ENCODE data around the gene FAM171A1. TPM values are rescaled to one million over a fixed set of nuclear protein-coding genes. Genes with fewer than 3 reads are reported as not detected.

Gene FAM171A1
- total and polyA plus RNA-seq, 2 of the 13 experiments (the other 11 are each of a cell fraction or from before 2014, with no cell fraction given), result 21.5 to 34.7 TPM

DNA sequence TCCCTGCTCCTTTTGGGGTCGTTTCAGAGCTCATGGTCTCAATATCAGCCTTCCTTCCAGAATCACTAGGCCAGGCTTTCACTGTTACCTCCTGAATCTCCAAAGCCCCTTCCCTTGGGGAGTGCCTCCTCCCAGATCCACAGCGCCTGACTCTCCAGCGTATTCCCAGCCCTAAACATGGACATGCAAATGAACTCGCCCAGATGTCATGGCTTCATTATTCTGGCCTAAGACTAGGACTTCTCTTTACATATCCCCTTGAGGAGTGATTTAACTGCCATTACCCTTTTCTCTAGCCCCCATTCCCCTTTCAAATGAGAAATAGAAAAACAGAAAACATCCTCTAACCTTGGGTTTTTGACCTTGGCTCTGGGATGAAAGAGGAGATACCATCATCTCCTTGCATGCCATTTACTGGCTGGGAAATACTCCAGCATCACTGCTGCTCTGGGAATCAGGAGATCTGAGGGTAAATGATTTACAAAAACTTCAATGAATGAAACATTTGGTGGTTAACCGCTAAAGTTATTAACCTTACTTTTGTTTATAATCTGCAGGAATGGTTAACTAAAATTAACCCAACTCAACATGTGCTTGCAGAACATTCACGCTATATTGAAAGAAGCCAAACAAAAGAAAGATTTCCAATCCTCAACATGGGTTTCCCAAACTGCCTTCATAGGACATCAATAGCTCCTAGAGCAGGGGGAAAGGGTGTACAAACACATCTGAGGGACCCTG lies 37.0 kb downstream of the FAM171A1 start (continued):
- TF ChIP-seq, protein P1, sequence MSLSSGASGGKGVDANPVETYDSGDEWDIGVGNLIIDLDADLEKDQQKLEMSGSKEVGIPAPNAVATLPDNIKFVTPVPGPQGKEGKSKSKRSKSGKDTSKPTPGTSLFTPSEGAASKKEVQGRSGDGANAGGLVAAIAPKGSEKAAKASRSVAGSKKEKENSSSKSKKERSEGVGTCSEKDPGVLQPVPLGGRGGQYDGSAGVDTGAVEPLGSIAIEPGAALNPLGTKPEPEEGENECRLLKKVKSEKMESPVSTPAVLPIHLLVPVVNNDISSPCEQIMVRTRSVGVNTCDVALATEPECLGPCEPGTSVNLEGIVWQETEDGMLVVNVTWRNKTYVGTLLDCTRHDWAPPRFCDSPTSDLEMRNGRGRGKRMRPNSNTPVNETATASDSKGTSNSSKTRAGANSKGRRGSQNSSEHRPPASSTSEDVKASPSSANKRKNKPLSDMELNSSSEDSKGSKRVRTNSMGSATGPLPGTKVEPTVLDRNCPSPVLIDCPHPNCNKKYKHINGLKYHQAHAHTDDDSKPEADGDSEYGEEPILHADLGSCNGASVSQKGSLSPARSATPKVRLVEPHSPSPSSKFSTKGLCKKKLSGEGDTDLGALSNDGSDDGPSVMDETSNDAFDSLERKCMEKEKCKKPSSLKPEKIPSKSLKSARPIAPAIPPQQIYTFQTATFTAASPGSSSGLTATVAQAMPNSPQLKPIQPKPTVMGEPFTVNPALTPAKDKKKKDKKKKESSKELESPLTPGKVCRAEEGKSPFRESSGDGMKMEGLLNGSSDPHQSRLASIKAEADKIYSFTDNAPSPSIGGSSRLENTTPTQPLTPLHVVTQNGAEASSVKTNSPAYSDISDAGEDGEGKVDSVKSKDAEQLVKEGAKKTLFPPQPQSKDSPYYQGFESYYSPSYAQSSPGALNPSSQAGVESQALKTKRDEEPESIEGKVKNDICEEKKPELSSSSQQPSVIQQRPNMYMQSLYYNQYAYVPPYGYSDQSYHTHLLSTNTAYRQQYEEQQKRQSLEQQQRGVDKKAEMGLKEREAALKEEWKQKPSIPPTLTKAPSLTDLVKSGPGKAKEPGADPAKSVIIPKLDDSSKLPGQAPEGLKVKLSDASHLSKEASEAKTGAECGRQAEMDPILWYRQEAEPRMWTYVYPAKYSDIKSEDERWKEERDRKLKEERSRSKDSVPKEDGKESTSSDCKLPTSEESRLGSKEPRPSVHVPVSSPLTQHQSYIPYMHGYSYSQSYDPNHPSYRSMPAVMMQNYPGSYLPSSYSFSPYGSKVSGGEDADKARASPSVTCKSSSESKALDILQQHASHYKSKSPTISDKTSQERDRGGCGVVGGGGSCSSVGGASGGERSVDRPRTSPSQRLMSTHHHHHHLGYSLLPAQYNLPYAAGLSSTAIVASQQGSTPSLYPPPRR (CRISPR knock-in tag; IDR thresholded peaks at IDR 0.05; ENCODE audit: borderline replicate concordance), result peak; percentile 80
- no peak for TF ChIP-seq ZFP36L2 (CRISPR knock-in tag; IDR thresholded peaks at IDR 0.05)
- no peak for TF ChIP-seq ZNF552 (CRISPR knock-in tag; IDR thresholded peaks at IDR 0.05; ENCODE audit: borderline replicate concordance)
- TF ChIP-seq, protein P2, sequence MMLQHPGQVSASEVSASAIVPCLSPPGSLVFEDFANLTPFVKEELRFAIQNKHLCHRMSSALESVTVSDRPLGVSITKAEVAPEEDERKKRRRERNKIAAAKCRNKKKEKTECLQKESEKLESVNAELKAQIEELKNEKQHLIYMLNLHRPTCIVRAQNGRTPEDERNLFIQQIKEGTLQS (CRISPR knock-in tag; IDR thresholded peaks at IDR 0.05), result no peak
- TF ChIP-seq GTF3A (CRISPR knock-in tag; conservative IDR thresholded peaks at IDR 0.05), result no peak
- TF ChIP-seq, protein P3, sequence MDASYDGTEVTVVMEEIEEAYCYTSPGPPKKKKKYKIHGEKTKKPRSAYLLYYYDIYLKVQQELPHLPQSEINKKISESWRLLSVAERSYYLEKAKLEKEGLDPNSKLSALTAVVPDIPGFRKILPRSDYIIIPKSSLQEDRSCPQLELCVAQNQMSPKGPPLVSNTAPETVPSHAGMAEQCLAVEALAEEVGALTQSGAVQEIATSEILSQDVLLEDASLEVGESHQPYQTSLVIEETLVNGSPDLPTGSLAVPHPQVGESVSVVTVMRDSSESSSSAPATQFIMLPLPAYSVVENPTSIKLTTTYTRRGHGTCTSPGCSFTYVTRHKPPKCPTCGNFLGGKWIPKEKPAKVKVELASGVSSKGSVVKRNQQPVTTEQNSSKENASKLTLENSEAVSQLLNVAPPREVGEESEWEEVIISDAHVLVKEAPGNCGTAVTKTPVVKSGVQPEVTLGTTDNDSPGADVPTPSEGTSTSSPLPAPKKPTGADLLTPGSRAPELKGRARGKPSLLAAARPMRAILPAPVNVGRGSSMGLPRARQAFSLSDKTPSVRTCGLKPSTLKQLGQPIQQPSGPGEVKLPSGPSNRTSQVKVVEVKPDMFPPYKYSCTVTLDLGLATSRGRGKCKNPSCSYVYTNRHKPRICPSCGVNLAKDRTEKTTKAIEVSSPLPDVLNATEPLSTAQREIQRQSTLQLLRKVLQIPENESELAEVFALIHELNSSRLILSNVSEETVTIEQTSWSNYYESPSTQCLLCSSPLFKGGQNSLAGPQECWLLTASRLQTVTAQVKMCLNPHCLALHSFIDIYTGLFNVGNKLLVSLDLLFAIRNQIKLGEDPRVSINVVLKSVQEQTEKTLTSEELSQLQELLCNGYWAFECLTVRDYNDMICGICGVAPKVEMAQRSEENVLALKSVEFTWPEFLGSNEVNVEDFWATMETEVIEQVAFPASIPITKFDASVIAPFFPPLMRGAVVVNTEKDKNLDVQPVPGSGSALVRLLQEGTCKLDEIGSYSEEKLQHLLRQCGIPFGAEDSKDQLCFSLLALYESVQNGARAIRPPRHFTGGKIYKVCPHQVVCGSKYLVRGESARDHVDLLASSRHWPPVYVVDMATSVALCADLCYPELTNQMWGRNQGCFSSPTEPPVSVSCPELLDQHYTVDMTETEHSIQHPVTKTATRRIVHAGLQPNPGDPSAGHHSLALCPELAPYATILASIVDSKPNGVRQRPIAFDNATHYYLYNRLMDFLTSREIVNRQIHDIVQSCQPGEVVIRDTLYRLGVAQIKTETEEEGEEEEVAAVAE (CRISPR knock-in tag; IDR thresholded peaks at IDR 0.05; ENCODE audit: borderline replicate concordance), result peak; percentile 75; the same call in 1 of the 2 replicates
- TF ChIP-seq, protein P4, sequence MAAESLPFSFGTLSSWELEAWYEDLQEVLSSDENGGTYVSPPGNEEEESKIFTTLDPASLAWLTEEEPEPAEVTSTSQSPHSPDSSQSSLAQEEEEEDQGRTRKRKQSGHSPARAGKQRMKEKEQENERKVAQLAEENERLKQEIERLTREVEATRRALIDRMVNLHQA (CRISPR knock-in tag; IDR thresholded peaks at IDR 0.05), result no peak
- TF ChIP-seq HNRNPL (IDR thresholded peaks at IDR 0.05; ENCODE audit: low read depth, low read length), result no peak
- no peak for TF ChIP-seq GATAD1 (CRISPR knock-in tag; IDR thresholded peaks at IDR 0.05)
- TF ChIP-seq, protein P5, sequence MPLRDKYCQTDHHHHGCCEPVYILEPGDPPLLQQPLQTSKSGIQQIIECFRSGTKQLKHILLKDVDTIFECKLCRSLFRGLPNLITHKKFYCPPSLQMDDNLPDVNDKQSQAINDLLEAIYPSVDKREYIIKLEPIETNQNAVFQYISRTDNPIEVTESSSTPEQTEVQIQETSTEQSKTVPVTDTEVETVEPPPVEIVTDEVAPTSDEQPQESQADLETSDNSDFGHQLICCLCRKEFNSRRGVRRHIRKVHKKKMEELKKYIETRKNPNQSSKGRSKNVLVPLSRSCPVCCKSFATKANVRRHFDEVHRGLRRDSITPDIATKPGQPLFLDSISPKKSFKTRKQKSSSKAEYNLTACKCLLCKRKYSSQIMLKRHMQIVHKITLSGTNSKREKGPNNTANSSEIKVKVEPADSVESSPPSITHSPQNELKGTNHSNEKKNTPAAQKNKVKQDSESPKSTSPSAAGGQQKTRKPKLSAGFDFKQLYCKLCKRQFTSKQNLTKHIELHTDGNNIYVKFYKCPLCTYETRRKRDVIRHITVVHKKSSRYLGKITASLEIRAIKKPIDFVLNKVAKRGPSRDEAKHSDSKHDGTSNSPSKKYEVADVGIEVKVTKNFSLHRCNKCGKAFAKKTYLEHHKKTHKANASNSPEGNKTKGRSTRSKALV (CRISPR knock-in tag; IDR thresholded peaks at IDR 0.05), result peak; percentile 70
- TF ChIP-seq, protein P6, sequence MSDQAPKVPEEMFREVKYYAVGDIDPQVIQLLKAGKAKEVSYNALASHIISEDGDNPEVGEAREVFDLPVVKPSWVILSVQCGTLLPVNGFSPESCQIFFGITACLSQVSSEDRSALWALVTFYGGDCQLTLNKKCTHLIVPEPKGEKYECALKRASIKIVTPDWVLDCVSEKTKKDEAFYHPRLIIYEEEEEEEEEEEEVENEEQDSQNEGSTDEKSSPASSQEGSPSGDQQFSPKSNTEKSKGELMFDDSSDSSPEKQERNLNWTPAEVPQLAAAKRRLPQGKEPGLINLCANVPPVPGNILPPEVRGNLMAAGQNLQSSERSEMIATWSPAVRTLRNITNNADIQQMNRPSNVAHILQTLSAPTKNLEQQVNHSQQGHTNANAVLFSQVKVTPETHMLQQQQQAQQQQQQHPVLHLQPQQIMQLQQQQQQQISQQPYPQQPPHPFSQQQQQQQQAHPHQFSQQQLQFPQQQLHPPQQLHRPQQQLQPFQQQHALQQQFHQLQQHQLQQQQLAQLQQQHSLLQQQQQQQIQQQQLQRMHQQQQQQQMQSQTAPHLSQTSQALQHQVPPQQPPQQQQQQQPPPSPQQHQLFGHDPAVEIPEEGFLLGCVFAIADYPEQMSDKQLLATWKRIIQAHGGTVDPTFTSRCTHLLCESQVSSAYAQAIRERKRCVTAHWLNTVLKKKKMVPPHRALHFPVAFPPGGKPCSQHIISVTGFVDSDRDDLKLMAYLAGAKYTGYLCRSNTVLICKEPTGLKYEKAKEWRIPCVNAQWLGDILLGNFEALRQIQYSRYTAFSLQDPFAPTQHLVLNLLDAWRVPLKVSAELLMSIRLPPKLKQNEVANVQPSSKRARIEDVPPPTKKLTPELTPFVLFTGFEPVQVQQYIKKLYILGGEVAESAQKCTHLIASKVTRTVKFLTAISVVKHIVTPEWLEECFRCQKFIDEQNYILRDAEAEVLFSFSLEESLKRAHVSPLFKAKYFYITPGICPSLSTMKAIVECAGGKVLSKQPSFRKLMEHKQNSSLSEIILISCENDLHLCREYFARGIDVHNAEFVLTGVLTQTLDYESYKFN (CRISPR knock-in tag; conservative IDR thresholded peaks at IDR 0.05), result peak; percentile 92
- TF ChIP-seq KAT8 (CRISPR knock-in tag; IDR thresholded peaks at IDR 0.05), result peak; percentile 43; the same call in 1 of the 2 replicates
